Esophagus squamous epithelium (tissue), 4 donors: ENCODE measurements around the gene MRPL20.

ENCODE experiments used
- CTCF ChIP-seq, 6 experiments: fragments of 450-650 bp in 4 of 6; fragments of 200-600 bp in 2 of 6; sonication (generic) in 2 of 6; IDR thresholded peaks; one replicate each; pipeline ENCODE4 v1.5.1; 2016 to 2019; ENCODE audit warnings: antibody characterized with exemption in 6 of 6, mild to moderate bottlenecking in 4 of 6, moderate library complexity in 4 of 6
- POLR2A ChIP-seq, 4 donors: fragments of 450-650 bp; IDR thresholded peaks; one replicate each; pipeline ENCODE4 v1.6.1; 2017; ENCODE audit warnings: antibody characterized with exemption in 4 of 4, mild to moderate bottlenecking in 4 of 4, moderate library complexity in 3 of 4

GRCh38 chr1:1359664-1360468, 47.2 kb downstream of the MRPL20 start:
- TF ChIP-seq POLR2A (IDR thresholded peaks at IDR 0.05): no peak
- no peak for TF ChIP-seq CTCF (IDR thresholded peaks at IDR 0.05)
